Body of pancreas (tissue), 4 donors: ENCODE results near the gene SERHL2.
"Not testable (repeated sequence)": the region's sequence is repeated elsewhere in the genome, so short reads cannot be mapped to it uniquely, and the experiment has no call there.

Experiments used
- POLR2A ChIP-seq, 3 donors: fragments of 450-650 bp; IDR thresholded peaks; one replicate each; pipeline ENCODE4 v1.6.1; 2016; ENCODE audit warnings: antibody characterized with exemption in 3 of 3, mild to moderate bottlenecking in 2 of 3
- TF ChIP-seq, protein P1 (sequence below), 7 experiments: fragments of 450-650 bp in 4 of 7; fragments of 200-600 bp in 3 of 7; sonication (generic) in 3 of 7; IDR thresholded peaks; one replicate each; pipeline ENCODE4 v1.5.1; 2016 to 2019; ENCODE audit warnings: antibody characterized with exemption in 7 of 7

- TF ChIP-seq, protein P1, sequence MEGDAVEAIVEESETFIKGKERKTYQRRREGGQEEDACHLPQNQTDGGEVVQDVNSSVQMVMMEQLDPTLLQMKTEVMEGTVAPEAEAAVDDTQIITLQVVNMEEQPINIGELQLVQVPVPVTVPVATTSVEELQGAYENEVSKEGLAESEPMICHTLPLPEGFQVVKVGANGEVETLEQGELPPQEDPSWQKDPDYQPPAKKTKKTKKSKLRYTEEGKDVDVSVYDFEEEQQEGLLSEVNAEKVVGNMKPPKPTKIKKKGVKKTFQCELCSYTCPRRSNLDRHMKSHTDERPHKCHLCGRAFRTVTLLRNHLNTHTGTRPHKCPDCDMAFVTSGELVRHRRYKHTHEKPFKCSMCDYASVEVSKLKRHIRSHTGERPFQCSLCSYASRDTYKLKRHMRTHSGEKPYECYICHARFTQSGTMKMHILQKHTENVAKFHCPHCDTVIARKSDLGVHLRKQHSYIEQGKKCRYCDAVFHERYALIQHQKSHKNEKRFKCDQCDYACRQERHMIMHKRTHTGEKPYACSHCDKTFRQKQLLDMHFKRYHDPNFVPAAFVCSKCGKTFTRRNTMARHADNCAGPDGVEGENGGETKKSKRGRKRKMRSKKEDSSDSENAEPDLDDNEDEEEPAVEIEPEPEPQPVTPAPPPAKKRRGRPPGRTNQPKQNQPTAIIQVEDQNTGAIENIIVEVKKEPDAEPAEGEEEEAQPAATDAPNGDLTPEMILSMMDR (IDR thresholded peaks at IDR 0.05): not testable (repeated sequence)
- TF ChIP-seq POLR2A (IDR thresholded peaks at IDR 0.05): not testable (repeated sequence)
These were observed 20.7 kb downstream of the SERHL2 start for GRCh38 chr22:42574468-42574867.
